ENCODE measurements around the gene EHMT1. TPM values are rescaled to one million over a fixed set of nuclear protein-coding genes. Genes with fewer than 3 reads are reported as not detected.

EHMT1 gene
- total and polyA plus RNA-seq, 2 donors from 2014 or later: 15.8 to 92.9 TPM

DNA sequence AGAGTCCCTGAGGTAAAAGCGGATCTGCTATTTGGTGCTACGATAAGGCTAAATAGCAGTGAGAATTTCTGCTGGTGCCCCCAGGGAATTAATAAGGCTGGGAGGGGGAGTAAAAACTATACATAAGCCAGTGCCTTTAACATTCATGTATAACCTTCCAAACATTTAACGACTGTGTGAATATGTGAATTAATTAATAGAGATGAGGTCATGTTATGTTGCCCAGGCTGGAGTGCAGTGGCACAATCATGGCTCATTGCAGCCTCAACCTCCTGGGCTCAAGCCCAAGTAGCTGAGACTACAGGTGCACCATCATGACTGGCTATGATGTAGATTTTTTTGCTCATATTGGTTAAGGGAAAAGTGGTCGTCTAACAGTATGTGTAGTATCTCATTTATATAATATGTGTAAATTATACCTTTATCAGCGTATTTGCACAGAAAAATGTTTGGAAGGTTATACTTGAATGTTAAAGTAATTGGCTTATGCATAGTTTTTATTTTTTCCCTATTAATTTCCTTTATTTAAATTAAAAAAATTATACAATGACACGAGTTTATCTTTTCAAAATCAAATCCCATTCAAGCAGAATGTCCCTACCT is 64.6 kb downstream of the EHMT1 start:
- Histone ChIP-seq H3K4me1 (ENCODE audit: control insufficient read depth in 2 of 3, insufficient read depth in 2 of 3, low read depth in 1 of 3, low read length in 3 of 3) (no peaks in the 10 kb centered on the region), H3K27me3 (ENCODE audit: control insufficient read depth, insufficient read depth, low read length) (no peaks in the 10 kb centered on the region), H3K9ac (ENCODE audit: low read length in 3 of 3) (no peak overlapping the region), H3K36me3 (ENCODE audit: control insufficient read depth in 2 of 3, insufficient read depth in 3 of 3, low read length in 3 of 3) (no peaks in the 10 kb centered on the region), H3K27ac (ENCODE audit: low read depth in 2 of 2, low read length in 2 of 2) (no peak overlapping the region), H3K4me3 (ENCODE audit: low read length in 3 of 3) (no peak overlapping the region), H3K9me3 (ENCODE audit: control insufficient read depth in 2 of 3, insufficient read depth in 1 of 3, low read length in 3 of 3) (no peaks in the 10 kb centered on the region)
- FAIRE-seq: no peak
- intact Hi-C loops (cut with DNase I): no loop called here
- DNase-seq: no peak
- TF ChIP-seq, protein P1, sequence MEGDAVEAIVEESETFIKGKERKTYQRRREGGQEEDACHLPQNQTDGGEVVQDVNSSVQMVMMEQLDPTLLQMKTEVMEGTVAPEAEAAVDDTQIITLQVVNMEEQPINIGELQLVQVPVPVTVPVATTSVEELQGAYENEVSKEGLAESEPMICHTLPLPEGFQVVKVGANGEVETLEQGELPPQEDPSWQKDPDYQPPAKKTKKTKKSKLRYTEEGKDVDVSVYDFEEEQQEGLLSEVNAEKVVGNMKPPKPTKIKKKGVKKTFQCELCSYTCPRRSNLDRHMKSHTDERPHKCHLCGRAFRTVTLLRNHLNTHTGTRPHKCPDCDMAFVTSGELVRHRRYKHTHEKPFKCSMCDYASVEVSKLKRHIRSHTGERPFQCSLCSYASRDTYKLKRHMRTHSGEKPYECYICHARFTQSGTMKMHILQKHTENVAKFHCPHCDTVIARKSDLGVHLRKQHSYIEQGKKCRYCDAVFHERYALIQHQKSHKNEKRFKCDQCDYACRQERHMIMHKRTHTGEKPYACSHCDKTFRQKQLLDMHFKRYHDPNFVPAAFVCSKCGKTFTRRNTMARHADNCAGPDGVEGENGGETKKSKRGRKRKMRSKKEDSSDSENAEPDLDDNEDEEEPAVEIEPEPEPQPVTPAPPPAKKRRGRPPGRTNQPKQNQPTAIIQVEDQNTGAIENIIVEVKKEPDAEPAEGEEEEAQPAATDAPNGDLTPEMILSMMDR (IDR thresholded peaks at IDR 0.05; ENCODE audit: borderline replicate concordance, extremely low read depth, insufficient read depth): no peak

DNA sequence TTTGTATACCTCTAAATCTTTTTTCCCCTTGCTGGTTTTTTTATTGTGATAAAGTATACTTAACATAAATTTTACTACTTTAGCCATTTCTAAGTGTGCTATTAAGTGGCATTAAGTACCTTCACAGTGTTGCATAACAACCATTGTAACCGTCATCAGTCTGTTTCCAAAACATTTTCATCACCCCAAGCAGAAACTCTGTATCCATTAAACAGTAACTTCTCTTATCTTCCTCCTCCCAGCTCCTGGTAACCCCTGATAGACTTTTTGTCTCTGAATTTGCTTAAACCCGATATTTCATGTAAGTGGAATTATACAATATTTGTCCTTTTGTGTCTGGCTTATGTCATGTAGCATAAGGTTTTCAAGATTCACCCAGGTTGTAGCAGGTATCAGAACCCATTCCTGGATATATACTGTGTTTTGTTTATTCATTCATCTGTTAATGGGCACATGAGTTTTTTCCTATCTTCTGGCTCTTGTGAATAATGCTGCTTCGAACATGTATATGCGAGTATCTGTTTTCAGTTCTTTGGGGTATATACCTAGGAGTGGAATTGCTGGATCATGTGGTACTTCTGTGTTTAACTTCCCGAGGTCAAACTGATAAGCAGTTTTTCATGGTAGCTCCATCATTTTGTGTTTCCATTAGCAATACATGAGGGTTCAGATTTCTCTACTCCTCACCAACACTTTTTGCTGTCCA is 66.4 kb downstream of the EHMT1 start:
- Histone ChIP-seq H3K27me3 (ENCODE audit: control insufficient read depth, insufficient read depth, low read length) (no peaks in the 10 kb centered on the region), H3K9me3 (ENCODE audit: control insufficient read depth in 2 of 3, insufficient read depth in 1 of 3, low read length in 3 of 3) (no peaks in the 10 kb centered on the region), H3K27ac (ENCODE audit: low read depth in 2 of 2, low read length in 2 of 2) (no peak overlapping the region), H3K9ac (ENCODE audit: low read length in 3 of 3) (no peak overlapping the region), H3K36me3 (ENCODE audit: control insufficient read depth in 2 of 3, insufficient read depth in 3 of 3, low read length in 3 of 3) (no peaks in the 10 kb centered on the region), H3K4me3 (ENCODE audit: low read length in 3 of 3) (no peak overlapping the region), H3K4me1 (ENCODE audit: control insufficient read depth in 2 of 3, insufficient read depth in 2 of 3, low read depth in 1 of 3, low read length in 3 of 3) (no peaks in the 10 kb centered on the region)
- DNase-seq: no peak
- TF ChIP-seq, protein P1 (IDR thresholded peaks at IDR 0.05; ENCODE audit: borderline replicate concordance, extremely low read depth, insufficient read depth): no peak
- no peak for FAIRE-seq
- intact Hi-C loops (cut with DNase I): no loop called here

DNA sequence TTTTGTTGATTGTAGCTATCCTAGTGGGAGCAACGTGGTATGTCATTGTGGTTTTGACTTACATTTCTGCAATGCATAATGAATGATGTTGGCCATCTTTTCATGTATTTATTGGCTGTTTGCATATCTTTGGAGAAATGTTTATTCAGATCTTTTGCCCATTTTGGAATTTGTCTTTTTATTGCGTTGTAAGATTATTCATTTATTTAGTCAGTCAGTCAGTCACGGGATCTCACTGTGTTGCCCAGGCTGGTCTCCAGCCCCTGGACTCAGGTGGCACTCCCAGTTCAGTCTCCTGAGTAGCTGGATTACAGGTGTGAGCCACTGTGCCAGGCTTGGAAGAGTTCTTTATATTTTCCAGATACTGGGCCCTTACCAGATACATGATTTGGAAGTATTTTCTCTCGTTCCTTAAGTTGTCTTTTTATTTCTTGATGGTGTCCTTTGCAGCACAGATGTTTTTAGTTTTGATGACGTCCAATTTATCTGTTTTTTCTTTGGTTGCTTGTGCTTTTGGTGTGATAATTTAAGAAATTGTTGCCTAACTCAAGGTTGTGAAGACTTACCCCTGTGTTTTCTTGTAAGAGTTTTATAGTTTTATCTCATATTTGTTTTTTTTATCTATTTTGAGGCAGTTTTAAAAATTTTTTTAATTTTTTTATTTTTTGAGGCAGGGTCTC is 67.1 kb downstream of the EHMT1 start:
- intact Hi-C loops (cut with DNase I): no loop called here
- H3K4me1 ChIP-seq (ENCODE audit: control insufficient read depth in 2 of 3, insufficient read depth in 2 of 3, low read depth in 1 of 3, low read length in 3 of 3): no peaks in the 10 kb centered on the region
- DNase-seq: no peak

More for the DNA sequence above, 67.1 kb downstream of the EHMT1 start:
- no peak overlapping the region for H3K27ac ChIP-seq (ENCODE audit: low read depth in 2 of 2, low read length in 2 of 2)
- no peak for FAIRE-seq
- no peak overlapping the region for H3K4me3 ChIP-seq (ENCODE audit: low read length in 3 of 3)
- H3K9ac ChIP-seq (ENCODE audit: low read length in 3 of 3): no peak overlapping the region
- TF ChIP-seq, protein P1 (IDR thresholded peaks at IDR 0.05; ENCODE audit: borderline replicate concordance, extremely low read depth, insufficient read depth): no peak
- no peaks in the 10 kb centered on the region for H3K9me3 ChIP-seq (ENCODE audit: control insufficient read depth in 2 of 3, insufficient read depth in 1 of 3, low read length in 3 of 3)
- no peaks in the 10 kb centered on the region for H3K36me3 ChIP-seq (ENCODE audit: control insufficient read depth in 2 of 3, insufficient read depth in 3 of 3, low read length in 3 of 3)
- H3K27me3 ChIP-seq (ENCODE audit: control insufficient read depth, insufficient read depth, low read length): no peaks in the 10 kb centered on the region

All from kidney (tissue), 14 donors.